ENCODE data around the gene SLC6A19.

SLC6A19 gene

DNA sequence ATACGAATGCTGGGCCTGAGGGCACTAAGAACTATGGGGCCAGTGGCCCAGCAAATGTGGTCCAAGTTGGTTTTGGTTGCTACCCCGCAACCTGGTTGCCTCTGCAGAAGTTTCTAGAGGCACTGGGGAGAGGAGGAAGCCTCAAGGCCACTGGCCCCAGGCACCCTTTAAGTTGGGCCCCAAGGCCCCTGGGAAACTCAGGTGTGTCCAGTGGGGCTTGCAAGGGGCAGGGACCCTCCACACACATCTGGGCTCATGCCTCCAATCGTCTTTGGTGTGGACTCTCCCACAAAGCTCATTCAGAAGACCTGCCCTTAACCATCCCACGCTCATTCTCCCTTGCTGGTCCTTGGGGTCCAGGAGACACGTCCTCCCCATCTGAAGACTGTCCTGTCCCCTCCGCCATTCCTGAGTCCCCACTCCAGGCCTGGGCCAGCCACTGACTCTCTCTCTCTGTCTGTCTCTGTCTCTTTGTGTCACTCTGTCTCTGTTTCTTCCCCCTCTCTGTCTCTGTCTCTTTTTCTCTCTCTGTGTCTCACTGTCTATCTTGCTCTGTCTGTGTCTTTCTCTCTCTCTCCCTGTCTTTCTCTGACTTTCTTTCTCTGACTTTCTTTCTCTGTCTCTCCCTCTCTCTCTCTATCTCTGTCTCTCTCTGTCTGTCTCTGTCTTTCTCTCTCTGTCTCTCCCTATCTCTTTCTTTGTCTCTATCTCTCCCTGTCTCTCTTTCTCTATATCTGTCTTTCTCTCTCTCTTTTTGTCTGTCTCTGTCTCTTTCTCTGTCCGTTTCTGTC is 3.3 kb upstream of the SLC6A19 start:
- DNase-seq: no peak

DNA sequence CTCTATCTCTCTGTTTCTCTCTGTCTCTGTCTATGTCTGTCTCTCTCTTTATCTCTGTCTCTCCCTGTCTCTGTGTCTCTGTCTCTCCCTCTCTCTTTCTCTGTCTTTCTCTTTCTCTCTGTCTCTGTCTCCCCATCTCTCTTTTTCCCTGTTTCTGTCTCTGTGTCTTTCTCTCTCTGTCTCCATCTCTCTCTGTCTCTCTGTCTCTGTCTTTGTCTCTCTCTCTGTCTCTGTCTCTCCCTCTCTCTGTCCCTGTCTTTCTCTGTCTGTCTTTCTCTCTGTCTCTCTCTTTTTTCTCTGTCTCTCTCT is 2.1 kb upstream of the SLC6A19 start:
- no peak for DNase-seq

DNA sequence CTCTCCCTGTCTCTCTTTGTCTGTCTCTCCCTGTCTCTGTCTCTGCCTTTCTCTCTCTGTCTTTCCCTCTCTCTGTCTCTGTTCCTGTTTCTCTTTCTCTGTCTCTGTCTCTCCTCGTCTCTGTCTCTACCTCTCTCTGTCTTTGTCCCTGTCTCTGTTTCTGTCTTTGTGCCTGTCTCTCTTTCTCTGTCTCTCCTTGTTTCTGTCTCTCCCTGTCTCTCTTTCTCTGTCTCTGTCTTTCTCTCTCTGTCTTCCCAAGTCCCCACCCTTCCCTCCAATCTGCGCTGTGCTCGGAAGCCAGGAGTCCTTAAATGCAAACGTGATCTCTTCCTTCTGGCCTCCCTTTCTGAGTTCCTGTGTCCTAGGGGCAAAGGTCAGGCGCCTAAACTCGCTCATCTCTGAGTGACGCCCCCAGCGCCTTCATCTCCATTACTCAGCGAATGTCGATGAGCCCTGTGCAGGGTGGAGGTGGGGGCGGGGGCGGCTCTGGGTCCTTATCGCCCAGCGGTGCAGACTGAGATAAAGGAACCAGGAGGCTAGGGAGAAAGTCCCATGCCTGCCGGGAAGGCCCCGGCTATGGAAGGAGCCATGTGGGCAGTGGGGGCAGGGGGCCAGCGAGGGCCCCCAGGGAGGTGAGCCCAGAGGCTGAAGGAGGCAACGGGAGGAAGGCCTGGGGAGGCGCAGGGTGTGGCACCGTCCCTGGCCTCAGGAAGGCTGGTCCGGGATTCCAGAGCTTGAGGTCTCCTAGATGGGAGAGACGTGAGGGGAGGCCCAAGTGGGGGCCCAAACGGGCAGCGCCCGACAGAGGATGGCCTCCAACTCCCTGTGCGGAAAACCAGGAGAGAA is 1.5 kb upstream of the SLC6A19 start:
- no peak for DNase-seq

DNA sequence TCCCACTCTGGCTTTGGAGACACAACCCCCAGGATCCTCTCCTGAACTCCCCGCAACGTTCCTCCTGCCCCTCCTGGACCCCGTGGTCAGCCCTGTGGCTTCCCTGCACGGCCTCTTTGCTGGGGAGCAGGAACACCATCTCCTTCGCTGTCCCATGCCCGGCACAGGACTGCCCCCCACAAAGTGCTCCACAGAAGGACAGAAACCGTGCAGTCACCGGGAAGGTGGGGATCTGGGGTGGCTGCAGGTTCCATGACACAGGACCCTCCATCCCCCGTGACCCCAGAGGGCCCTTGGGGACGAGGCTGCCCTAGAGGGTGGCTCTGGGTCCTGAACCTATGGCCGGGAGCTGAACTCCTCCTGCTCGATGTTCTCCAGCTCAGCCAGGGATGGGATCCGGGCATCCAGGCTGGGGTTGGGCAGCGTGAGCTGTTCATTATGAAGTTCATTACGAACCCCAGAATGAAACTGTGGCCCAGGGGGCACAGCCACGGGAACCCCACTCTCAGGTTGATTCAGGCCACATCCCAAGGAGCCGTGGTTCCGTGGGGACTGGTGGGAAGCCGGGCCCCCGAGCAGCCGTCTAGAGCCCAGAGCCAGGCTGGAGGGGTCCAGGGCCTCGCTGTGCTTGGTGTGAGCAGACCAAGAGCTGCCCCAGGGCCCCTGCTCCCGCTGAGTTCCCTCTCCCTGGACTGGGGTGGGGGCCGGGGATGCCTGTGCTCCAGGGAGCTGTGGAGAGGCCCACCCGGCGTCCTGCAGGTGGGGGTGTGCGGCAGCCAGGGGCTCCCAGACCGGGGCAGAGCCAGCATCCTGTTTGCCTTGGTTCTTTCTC is 684 bp upstream of the SLC6A19 start:
- DNase-seq: no peak

DNA sequence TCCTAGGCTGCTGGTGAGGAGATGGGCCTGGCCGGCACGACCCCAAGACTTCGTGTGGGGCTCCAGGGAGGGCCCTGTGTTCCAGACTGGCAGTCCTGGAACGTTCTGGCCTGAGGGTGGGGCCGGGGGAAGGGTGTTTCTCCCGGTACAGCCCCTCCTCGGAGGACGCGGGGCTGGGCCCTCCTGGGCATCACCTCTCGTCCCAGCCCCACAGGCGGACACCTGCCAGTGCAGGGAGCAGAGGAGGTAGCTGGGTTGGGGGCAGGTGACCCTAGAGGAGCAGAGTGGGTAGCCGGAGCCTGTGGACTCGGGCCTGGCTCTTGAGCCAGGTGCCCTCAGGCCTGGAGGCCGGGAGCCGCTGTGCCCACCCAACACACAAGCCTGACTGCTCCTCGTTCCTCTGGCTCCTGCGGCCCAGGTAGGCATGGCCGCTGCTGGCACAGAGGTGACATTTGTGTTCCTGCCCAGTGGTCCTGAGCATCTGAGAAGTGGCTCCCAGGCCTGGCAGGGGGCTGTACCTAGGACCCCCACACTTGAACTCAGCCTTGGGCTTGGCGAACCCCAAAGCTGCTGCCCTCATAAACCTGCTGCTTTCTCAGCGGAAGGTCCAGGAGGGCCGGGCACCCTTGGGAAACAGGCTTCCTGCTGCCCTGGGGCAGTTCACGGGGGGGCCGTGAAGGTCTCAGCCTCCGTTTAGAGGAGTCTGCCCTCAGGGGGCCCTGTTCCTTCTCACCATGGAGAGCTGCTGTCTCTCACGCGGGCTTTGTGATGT is 817 bp downstream of the SLC6A19 start:
- no peak for DNase-seq

DNA sequence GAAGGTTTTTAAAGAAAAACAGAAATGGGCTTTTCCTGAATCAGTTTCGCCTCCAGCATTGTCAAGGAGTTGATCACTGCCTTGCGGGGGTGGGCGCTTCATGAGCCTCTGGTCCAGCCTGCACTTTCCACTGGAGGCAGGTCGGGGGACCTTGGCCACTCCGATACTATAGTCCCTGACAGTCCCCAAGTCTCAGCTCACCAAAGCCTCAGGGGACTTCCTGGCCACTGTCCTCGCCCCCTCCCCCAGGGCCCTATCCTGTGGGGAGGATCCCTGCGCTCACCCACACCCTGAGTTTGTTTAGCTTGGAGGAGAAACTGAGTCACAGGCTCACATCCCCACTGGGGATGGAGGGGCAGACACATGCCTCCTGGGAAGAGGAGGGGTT is 1.4 kb downstream of the SLC6A19 start:
- DNase-seq: no peak

DNA sequence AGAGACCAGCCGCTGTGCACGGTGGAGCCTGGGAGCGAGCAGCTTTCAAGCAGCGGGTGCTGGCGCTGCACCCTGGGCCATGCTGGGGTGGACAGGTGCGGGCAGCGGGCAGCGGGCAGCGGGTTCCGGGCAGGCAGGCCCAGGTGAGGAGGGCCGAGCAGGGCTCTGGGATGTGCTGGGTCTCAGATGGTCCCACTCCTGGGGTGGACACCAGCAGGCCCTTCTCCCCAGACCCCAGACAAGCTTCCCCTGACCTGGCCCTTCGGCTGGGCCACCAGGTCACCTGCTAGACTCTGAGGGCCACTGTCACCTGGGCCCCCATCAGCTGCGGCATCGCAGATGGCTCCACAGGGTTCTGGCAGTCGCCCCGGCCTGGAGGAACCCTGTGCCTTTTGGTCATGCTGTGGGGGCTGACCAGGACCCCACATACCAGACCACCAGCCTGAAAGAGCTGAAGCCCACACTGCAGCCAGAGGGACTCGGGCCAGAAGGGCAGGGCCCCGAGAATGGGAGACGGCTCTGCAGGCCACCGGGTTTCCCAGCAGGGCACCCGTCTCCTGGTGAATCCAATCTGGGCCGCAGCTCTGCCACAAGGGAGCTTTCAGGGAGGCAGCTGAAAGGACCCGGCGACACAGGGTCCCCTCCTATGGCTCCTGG is 2.0 kb downstream of the SLC6A19 start:
- no peak for DNase-seq

DNA sequence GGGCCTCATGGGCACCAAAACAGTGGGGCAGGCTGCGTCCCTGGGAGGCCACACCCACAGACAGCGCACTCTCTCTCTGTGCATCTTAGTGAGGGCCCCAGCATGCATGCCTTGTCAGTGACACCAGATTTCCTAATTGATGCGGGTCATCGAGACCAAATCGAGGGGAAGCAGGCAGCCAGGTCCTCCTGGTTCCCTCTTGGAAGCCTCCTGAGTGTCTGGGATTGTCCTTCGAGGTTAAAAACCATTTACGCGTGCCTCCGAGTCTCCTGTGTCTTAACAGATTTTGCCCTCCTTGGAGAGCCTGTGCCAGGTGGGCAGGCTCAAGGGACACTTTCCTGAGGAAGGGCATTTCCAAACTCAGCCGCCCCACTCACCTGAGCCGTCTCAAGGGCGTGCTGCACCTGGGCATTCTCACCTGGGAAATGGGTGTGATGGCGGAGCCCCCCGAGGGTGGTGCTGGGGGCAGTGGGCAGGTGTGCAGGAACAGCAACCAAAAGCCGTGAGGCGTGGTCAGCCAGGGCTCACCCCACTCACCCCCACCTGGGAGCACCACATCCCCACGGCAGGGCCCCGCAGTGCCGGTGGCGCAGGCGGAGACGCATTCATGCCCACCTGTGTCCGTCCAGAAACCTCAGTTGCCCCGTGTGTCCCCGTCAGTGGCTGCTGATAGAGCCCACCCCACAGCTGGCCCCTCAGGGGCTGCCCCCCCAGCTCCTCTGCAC is 2.7 kb downstream of the SLC6A19 start:
- no peak for DNase-seq

DNA sequence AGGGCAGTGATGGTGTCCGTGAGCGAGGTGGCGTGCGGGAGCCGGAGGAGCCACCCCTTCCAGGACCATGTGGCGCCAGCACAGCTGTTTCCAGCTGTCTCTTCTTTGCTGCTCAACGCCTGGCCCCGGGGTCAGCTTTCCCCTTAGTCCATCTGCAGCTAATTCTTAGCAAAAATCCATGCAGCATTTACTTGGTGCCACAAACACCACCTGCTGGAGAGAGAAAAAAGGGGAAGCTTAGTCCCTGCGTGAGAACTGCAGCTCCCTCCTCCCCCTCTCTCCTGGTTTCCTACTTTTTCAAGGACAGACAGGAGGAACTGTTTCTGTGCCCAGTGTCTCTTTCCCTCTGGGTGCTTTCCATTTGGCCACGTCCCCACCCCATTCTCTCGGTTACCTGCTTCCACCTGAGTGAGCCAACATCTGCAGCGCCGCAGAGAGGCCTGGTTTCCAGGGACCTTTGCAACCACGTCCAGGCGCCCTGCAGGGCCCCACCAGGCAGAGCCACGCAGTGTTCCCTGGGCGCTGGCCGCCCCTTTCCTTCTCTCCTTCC is 3.4 kb downstream of the SLC6A19 start:
- no peak for DNase-seq

DNA sequence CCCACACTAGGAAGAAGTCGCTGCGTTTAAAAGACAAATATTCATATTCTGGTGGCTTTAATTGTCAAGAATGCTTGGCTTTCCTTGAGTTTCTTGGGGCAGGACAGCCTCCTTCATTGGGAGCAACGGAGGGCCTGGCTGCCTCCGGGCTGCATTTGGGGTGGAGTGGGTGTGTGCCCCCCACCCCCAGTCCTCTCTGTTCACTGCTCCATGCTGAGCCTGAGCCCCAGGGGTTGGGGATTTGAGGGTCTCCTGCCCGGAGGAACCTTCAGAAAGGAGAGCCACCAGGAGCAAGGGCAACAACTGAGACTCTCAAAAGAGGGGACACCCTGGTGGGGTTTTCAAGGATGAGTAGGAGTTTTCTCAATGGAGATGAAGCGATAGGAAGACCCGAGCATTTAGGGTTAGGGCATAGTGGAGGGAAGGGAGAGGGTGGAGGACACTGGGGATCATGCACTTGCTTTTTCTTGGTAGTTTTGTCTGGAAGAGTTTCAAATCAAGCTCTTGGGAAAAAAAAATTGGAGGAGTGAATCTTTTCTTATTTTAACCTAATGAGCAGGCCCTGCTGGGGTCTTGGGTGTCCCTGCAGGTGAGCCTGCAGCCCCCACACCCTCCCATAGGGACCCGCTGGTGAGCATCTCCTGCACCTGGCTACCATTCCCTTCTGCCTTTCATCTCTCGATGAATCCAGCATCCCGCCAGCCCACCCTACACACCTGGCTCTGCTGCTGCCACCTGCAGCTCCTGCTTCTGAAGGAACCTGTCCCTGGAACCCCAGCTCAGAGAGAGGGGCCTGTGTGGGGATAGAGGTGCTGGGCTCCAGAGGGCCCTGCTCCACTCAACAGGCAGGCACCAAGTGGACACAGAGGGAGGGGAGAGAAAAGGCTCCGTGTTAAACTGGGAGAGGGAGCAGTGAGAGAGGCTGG is 4.1 kb downstream of the SLC6A19 start:
- DNase-seq: no peak

DNA sequence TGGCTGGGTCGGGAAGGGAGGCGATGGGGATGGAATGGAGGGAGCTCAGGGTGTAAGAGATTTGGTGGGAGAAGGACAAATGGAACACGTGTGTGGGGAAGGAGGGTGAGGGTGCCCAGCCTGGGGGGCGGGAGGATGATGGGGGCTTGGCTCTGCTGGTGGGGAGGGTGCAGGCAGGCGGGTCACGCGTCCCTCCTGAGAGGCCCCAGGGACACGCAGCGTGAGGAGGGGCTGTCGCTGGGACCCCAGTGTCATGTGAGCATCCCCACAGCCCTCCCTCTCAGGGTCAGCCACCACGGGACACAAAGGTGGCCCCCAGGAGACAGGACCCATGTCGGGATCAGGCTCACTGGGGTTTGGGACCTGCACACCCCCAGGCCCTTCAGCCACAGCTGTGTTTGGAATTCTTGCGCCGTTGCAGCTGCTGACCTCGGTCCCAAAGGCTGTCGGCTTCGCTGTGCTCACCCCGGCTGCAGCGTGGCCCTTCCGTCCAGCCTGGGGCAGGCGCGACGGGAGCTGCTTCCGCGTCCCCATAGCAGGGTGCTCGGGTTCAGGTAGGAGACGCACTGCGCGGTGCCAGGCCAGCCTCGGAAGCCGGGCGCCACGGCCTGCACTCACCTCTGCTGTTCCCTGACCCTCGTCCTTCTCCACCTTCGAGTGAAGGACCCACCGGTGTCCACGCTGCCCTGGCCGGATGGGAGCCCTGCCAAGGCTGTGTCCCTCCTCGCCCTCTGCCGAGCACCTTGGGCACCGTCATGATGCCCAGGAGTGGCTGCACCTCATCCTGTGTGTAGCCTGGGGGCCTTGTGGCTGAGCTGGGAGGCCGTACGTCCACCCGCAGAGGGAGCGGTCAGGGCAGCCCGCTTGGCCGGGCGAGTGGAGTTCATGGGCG is 5.4 kb downstream of the SLC6A19 start:
- DNase-seq: no peak

DNA sequence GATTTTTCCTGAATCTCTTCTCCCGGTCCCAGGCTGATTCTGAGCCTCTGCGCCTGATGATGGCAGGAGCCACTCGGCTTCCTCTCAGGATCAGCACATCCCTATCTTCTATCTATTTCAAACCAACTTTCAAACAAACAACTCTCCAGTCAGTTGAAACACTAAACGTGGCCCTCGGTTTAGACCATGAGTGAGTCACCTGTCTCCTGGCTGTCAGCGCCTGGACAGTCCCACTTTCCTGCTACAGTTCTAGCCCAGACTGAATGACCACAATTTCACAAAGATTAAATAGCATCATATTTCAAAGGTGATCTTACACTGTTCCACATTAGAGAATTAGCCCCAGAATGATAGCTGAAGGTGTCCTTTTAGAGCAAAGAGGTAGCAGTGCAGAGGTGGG is 6.2 kb downstream of the SLC6A19 start:
- DNase-seq: no peak

DNA sequence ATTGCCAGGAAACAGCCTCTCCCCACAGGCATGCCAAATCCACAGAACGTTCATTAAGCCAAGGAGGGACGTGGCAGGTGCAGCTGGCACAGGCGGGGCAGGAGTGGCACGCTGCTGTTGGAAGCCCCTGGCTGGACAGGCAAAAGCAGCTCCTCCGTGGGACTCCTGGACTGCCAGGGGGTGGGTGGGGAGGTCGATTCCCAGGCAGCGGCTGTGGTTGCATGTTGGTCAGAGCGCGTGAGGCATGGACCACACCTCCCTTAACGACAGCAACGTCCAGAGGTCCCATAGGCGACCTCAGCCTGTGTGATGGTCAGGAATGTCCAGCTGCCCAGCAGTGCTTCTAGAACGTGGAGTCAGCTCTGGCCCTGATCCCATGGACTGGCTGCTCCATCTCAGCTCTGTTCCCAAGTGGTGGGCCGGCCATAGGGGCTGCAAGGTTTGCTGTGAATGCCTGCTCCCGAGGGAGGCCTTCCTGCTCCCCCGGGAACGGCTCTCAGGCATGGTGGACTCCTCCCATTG is 6.9 kb downstream of the SLC6A19 start:
- DNase-seq: no peak

DNA sequence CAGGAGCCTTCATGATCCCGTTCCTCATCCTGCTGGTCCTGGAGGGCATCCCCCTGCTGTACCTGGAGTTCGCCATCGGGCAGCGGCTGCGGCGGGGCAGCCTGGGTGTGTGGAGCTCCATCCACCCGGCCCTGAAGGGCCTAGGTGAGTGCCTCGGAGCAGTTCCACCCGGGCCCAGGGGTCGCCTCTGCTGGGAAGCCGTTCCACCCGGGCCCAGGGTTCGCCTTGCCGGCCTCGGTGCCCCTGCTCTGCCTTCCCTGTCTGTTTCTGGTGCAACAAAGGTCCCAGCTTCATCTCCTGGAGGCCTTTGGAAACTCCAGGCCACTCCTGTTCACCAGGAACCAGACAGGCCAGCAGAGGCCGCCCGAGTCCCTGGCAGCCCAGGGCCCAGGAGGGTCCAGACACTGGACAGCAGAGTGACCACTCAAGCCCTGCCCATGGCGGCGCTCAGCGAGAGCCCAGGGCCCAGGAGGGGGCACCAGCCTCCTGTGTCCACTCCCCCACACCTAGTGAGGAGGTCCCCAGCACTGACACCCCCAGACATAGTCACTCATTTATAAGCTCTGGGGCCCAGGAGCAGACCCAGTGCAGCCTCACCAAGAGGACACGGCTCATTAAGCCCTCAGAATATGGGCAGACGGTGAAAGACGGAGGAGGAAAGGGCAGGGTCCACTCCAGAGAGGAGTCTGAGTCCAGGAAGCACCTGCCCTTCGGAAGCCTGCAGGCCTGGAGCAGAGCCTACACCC is 7.5 kb downstream of the SLC6A19 start:
- DNase-seq: no peak

DNA sequence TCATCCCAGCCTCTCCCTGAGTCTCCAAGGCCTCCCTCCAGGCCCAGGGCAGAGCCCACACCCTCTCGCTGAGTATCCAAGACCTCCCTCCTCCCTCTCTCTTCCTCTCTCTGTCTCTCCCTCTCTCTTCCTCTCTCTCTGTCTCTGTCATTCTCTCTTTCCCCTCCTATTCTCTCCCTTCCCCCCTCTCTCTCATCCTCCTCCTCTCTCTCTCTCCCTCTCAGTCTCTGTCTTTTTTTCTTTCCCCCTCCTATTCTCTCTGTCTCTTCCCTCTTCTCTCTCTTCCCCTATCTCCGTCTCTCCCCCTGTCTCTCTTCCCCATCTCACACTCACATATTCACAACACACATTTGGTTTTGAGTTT is 8.1 kb downstream of the SLC6A19 start:
- DNase-seq: no peak

DNA sequence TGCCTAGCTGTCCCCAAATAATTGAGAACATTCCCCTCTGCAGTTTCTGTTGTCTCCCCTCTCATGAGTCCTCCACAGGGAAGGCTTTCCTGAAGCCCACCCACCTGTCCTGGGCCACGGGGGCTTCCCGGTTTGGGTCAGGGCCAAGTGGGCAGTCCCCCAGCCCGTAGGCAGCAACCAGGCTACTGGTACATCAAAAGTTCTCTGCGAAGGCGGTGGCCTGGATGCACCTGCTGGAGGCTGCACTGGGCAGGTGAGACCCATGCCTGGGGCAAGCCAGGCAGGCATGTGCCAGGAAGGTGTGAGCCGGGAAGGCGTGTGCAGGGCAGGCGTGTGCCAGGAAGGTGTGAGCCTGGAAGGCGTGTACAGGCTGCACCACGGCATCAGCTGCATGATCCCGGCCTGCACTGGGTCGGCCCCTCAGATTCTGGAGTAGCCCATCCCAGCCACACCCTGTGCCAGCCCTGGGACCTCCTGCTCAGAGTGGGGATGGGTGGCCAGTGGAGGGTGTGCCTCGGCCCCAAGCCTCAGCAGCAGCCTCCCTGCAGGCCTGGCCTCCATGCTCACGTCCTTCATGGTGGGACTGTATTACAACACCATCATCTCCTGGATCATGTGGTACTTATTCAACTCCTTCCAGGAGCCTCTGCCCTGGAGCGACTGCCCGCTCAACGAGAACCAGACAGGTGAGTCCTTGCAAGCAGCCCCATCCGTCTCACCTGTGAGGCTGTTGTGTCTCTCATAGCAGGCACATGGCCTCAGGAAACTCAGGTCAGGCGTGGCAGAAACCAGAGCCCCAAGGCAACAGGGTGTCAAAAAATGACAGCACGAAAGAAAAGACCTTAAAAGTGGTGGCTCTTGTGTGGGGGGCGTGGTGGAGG is 8.7 kb downstream of the SLC6A19 start:
- no peak for DNase-seq

DNA sequence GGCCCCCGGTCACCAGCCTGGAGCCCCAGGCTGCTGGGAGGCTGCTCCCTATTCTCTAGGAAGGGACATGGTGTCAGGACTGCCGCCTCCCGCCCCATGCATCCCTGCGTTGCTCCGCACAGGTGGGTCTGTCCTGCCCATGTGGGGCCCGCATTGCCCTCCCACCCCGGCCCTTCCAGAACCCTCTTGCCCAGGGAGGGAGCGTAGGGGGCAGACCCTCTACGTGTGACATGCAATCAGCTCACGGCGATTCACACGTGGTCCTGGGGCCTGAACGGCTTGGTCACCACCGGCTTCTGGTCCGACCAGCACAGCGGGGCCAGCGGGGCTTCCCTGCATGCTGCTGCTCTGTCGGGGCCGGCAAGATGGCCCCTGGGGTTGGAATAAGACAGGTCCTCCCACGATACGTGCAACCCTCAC is 9.4 kb downstream of the SLC6A19 start:
- no peak for DNase-seq
